CD8-positive, alpha-beta memory T cell (primary cell): ENCODE results near the gene GTF2IRD1. TPM values are rescaled to one million over a fixed set of nuclear protein-coding genes. Genes with fewer than 3 reads are reported as not detected.
A peak's percentile ranks its signal among the peaks of the same experiment; 100 is the strongest.
"Not testable (repeated sequence)": the region's sequence is repeated elsewhere in the genome, so short reads cannot be mapped to it uniquely, and the experiment has no call there.

Source experiments
- CTCF ChIA-PET: fragments of 350-600 bp; sonication (Branson Sonifier 250); formaldehyde crosslinking; loops from one replicate; lab custom pipeline; 2021; ENCODE audit warnings: antibody characterized with exemption; lab: Charles Lee
- POLR2A ChIA-PET: fragments of 350-600 bp; sonication (Branson Sonifier 250); formaldehyde crosslinking; loops from one replicate; lab custom pipeline; 2021; ENCODE audit warnings: antibody characterized with exemption; lab: Charles Lee
- DNase-seq, 5 donors: peaks; one replicate each; pipeline versions ENCODE4 v3.0.0 to v3.0.0-alpha.2; 2020 to 2022; ENCODE audit warnings: mixed read lengths in 1 of 5
- H3K27ac ChIP-seq: one replicate; pipeline ENCODE4 v1.7.0; 2013; ENCODE audit warnings: low read depth, mild to moderate bottlenecking, low read length, moderate library complexity
- H3K27me3 ChIP-seq: 2 replicates; pipeline ENCODE4 v1.7.0; 2013; ENCODE audit warnings: low read length, mild to moderate bottlenecking; ENCODE audit not compliant: insufficient read depth, poor library complexity, severe bottlenecking
- H3K36me3 ChIP-seq: 2 replicates; pipeline ENCODE4 v1.7.0; 2013; ENCODE audit warnings: mild to moderate bottlenecking, low read length, moderate library complexity; ENCODE audit not compliant: insufficient read depth
- H3K4me1 ChIP-seq: 2 replicates; pipeline ENCODE4 v1.7.0; 2013; ENCODE audit warnings: mild to moderate bottlenecking, low read length, moderate library complexity; ENCODE audit not compliant: insufficient read depth
- H3K4me3 ChIP-seq: 2 replicates; pipeline ENCODE4 v1.7.0; 2013; ENCODE audit warnings: mild to moderate bottlenecking, low read length
- H3K9me3 ChIP-seq: 2 replicates; pipeline ENCODE4 v1.7.0; 2013; ENCODE audit warnings: mild to moderate bottlenecking, low read length
- H3K27ac Mint-ChIP-seq, 8 donors: one replicate each; pipeline ENCODE4 v1.8.0; 2020 to 2021; ENCODE audit warnings: mixed read lengths in 8 of 8, mild to moderate bottlenecking in 6 of 8, inconsistent platforms in 3 of 8, moderate library complexity in 3 of 8
- H3K27me3 Mint-ChIP-seq, 2 donors: one replicate each; pipeline ENCODE4 v1.8.0; 2020 to 2021; ENCODE audit warnings: mixed read lengths in 2 of 2, mild to moderate bottlenecking in 1 of 2, moderate library complexity in 1 of 2
- H3K36me3 Mint-ChIP-seq, 3 donors: one replicate each; pipeline ENCODE4 v1.8.0; 2020 to 2021; ENCODE audit warnings: mixed read lengths in 3 of 3, inconsistent platforms in 1 of 3, mild to moderate bottlenecking in 1 of 3
- H3K4me1 Mint-ChIP-seq, 3 donors: one replicate each; pipeline ENCODE4 v1.8.0; 2020 to 2021; ENCODE audit warnings: mixed read lengths in 3 of 3, inconsistent platforms in 1 of 3, mild to moderate bottlenecking in 1 of 3
- H3K4me3 Mint-ChIP-seq, 7 donors: one replicate each; pipeline ENCODE4 v1.8.0; 2020 to 2021; ENCODE audit warnings: mixed read lengths in 7 of 7, mild to moderate bottlenecking in 6 of 7, moderate library complexity in 4 of 7, inconsistent platforms in 2 of 7
- H3K9me3 Mint-ChIP-seq, 5 donors: one replicate each; pipeline ENCODE4 v1.8.0; 2020 to 2022; ENCODE audit warnings: mixed read lengths in 5 of 5, mild to moderate bottlenecking in 3 of 5, moderate library complexity in 2 of 5, inconsistent platforms in 1 of 5
- polyA plus RNA-seq: library from polyadenylated mRNA; unstranded; fragments of 300-500 nt; fragmentation: Illumina TruSeq; gene quantifications from one replicate; pipeline ENCODE4 v1.2.3, GENCODE V29; 2021
- total RNA-seq, 2 experiments: library from RNA; stranded (reverse); gene quantifications; one replicate each; pipeline ENCODE4 v1.2.3, GENCODE V29; 2021

GTF2IRD1 gene
- total and polyA plus RNA-seq, 3 experiments from 2014 or later = 0.42 to 0.88 TPM; not detected in 1

- DNase-seq = no peak
- Mint-ChIP-seq H3K27me3 (peaks cover 10 to 21% of the 10 kb centered on the region in 2 donors), H3K27ac (no peak overlapping the region), H3K36me3 (no peaks in the 10 kb centered on the region), H3K4me3 (no peak overlapping the region), H3K9me3 (no peaks in the 10 kb centered on the region), H3K4me1 (no peaks in the 10 kb centered on the region)
- no peaks in the 10 kb centered on the region for H3K4me1 ChIP-seq
- no peak overlapping the region for H3K27ac ChIP-seq
- no peaks in the 10 kb centered on the region for H3K9me3 ChIP-seq
- no peaks in the 10 kb centered on the region for H3K36me3 ChIP-seq
- no peak overlapping the region for H3K4me3 ChIP-seq
- H3K27me3 ChIP-seq = no peaks in the 10 kb centered on the region
- ChIA-PET POLR2A (no interaction called here), CTCF (no interaction called here)
Measured at GRCh38 chr7:74481458-74482196, 27.9 kb downstream of the GTF2IRD1 start.

GRCh38 chr7:74482197-74482467 is 28.4 kb downstream of the GTF2IRD1 start:
- Histone ChIP-seq H3K27ac (no peak overlapping the region), H3K4me3 (no peak overlapping the region), H3K27me3 (no peaks in the 10 kb centered on the region), H3K9me3 (no peaks in the 10 kb centered on the region), H3K36me3 (no peaks in the 10 kb centered on the region), H3K4me1 (no peaks in the 10 kb centered on the region)
- Mint-ChIP-seq H3K27ac (no peak overlapping the region), H3K9me3 (no peaks in the 10 kb centered on the region), H3K4me1 (no peaks in the 10 kb centered on the region), H3K27me3 (peaks cover 10 to 21% of the 10 kb centered on the region in 2 donors), H3K36me3 (no peaks in the 10 kb centered on the region), H3K4me3 (no peak overlapping the region)
- no peak for DNase-seq
- POLR2A ChIA-PET = no interaction called here
- CTCF ChIA-PET = no interaction called here

GRCh38 chr7:74482629-74483401 is 29.1 kb downstream of the GTF2IRD1 start:
- H3K4me3 ChIP-seq = no peak overlapping the region

GRCh38 chr7:74483402-74484336 is 30.0 kb downstream of the GTF2IRD1 start:
- Mint-ChIP-seq H3K27me3 (peaks cover 10 to 21% of the 10 kb centered on the region in 2 donors), H3K4me1 (no peaks in the 10 kb centered on the region), H3K36me3 (no peaks in the 10 kb centered on the region), H3K27ac (no peak overlapping the region), H3K4me3 (no peak overlapping the region), H3K9me3 (no peaks in the 10 kb centered on the region)
- no peaks in the 10 kb centered on the region for H3K4me1 ChIP-seq
- H3K36me3 ChIP-seq = no peaks in the 10 kb centered on the region
- no peaks in the 10 kb centered on the region for H3K27me3 ChIP-seq
- POLR2A ChIA-PET = no interaction called here
- DNase-seq = no peak
- no peak overlapping the region for H3K27ac ChIP-seq
- no peaks in the 10 kb centered on the region for H3K9me3 ChIP-seq
- H3K4me3 ChIP-seq = no peak overlapping the region
- CTCF ChIA-PET = no interaction called here

More at GRCh38 chr7:74482629-74483401, 29.1 kb downstream of the GTF2IRD1 start:
- H3K9me3 Mint-ChIP-seq = no peaks in the 10 kb centered on the region
- no peaks in the 10 kb centered on the region for H3K27me3 ChIP-seq
- H3K4me1 Mint-ChIP-seq = no peaks in the 10 kb centered on the region
- H3K9me3 ChIP-seq = no peaks in the 10 kb centered on the region
- H3K27ac ChIP-seq = no peak overlapping the region
- peaks cover 10 to 21% of the 10 kb centered on the region in 2 donors for H3K27me3 Mint-ChIP-seq
- H3K4me3 Mint-ChIP-seq = no peak overlapping the region
- H3K27ac Mint-ChIP-seq = no peak overlapping the region
- POLR2A ChIA-PET = no interaction called here
- CTCF ChIA-PET = no interaction called here
- no peak for DNase-seq
- no peaks in the 10 kb centered on the region for H3K36me3 Mint-ChIP-seq
- no peaks in the 10 kb centered on the region for H3K36me3 ChIP-seq
- no peaks in the 10 kb centered on the region for H3K4me1 ChIP-seq

- Histone ChIP-seq H3K27ac (no peak overlapping the region), H3K9me3 (no peaks in the 10 kb centered on the region), H3K4me3 (no peak overlapping the region), H3K36me3 (no peaks in the 10 kb centered on the region), H3K27me3 (no peaks in the 10 kb centered on the region), H3K4me1 (no peaks in the 10 kb centered on the region)
- H3K27me3 Mint-ChIP-seq = peaks cover 3 to 17% of the 10 kb centered on the region in 2 donors
- ChIA-PET POLR2A (no interaction called here), CTCF (no interaction called here)
- no peak overlapping the region for H3K27ac Mint-ChIP-seq
- H3K36me3 Mint-ChIP-seq = no peaks in the 10 kb centered on the region
- no peak overlapping the region for H3K4me3 Mint-ChIP-seq
- H3K4me1 Mint-ChIP-seq = no peaks in the 10 kb centered on the region
- H3K9me3 Mint-ChIP-seq = no peaks in the 10 kb centered on the region
- DNase-seq = no peak
Measured at GRCh38 chr7:74485611-74486010, 31.9 kb downstream of the GTF2IRD1 start.

GRCh38 chr7:74488518-74489030 is 34.9 kb downstream of the GTF2IRD1 start:
- H3K4me3 ChIP-seq, H3K9me3 ChIP-seq, H3K36me3 Mint-ChIP-seq, CTCF ChIA-PET, POLR2A ChIA-PET, H3K9me3 Mint-ChIP-seq, H3K4me1 ChIP-seq, H3K36me3 ChIP-seq, H3K4me3 Mint-ChIP-seq, H3K27ac ChIP-seq, H3K27me3 ChIP-seq, DNase-seq, H3K4me1 Mint-ChIP-seq: not testable (repeated sequence)
- peaks cover 11 to 12% of the 10 kb centered on the region in 2 donors for H3K27me3 Mint-ChIP-seq
- peak overlapping the region in 2 of 8 donors; percentile 29 to 55 for H3K27ac Mint-ChIP-seq

- POLR2A ChIA-PET = no interaction called here
- H3K36me3 ChIP-seq = no peaks in the 10 kb centered on the region
- H3K4me1 ChIP-seq = no peaks in the 10 kb centered on the region
- no peak overlapping the region for H3K4me3 ChIP-seq
- H3K27ac Mint-ChIP-seq = peak overlapping the region in 1 of 8 donors; percentile 66
- no peaks in the 10 kb centered on the region for H3K4me1 Mint-ChIP-seq
- H3K4me3 Mint-ChIP-seq = no peak overlapping the region
- H3K9me3 ChIP-seq = no peaks in the 10 kb centered on the region
- DNase-seq = no peak
- no peak overlapping the region for H3K27ac ChIP-seq
- H3K36me3 Mint-ChIP-seq = peaks cover 0 to 4% (median 0%) of the 10 kb centered on the region in 3 donors
- H3K27me3 ChIP-seq = no peaks in the 10 kb centered on the region
- CTCF ChIA-PET = interaction anchor here (0.7 kb wide), 1 partner anchor 11 kb away, joined by 3 read pairs; no protein-coding TSS in a partner anchor
- peaks cover 0 to 8% (median 4%) of the 10 kb centered on the region in 5 donors for H3K9me3 Mint-ChIP-seq
- H3K27me3 Mint-ChIP-seq = peaks cover 15% of the 10 kb centered on the region in 2 donors
Measured at GRCh38 chr7:74489997-74490945, 36.6 kb downstream of the GTF2IRD1 start.
